Activated CD8-positive, alpha-beta T cell treated with anti-CD3 and anti-CD28 coated beads for 36 hours (primary cell): ENCODE measurements around the gene TTI1. TPM values are rescaled to one million over a fixed set of nuclear protein-coding genes. Genes with fewer than 3 reads are reported as not detected.
A peak's percentile ranks its signal among the peaks of the same experiment; 100 is the strongest.

Source experiments
- ATAC-seq: fragments of 200-7000 bp; cut with Tn5 transposase; one replicate; pipeline ENCODE4 v1.10.0; 2021; ENCODE audit warnings: mild to moderate bottlenecking, moderate library complexity
- CTCF ChIA-PET: fragments of 350-600 bp; sonication (Branson Sonifier 250); formaldehyde crosslinking; loops from one replicate; lab custom pipeline; 2021; ENCODE audit warnings: antibody characterized with exemption; lab: Charles Lee
- POLR2A ChIA-PET: fragments of 350-600 bp; sonication (Branson Sonifier 250); formaldehyde crosslinking; loops from one replicate; lab custom pipeline; 2021; ENCODE audit warnings: antibody characterized with exemption; lab: Charles Lee
- DNase-seq: peaks from one replicate; pipeline ENCODE4 v3.0.0-alpha.2; 2020
- H3K27ac Mint-ChIP-seq: one replicate; pipeline ENCODE4 v1.8.0; 2021; ENCODE audit warnings: mild to moderate bottlenecking, mixed read lengths
- H3K27me3 Mint-ChIP-seq: one replicate; pipeline ENCODE4 v1.8.0; 2021; ENCODE audit warnings: mixed read lengths
- H3K36me3 Mint-ChIP-seq: one replicate; pipeline ENCODE4 v1.8.0; 2021; ENCODE audit warnings: low read depth, mixed read lengths
- H3K4me1 Mint-ChIP-seq: one replicate; pipeline ENCODE4 v1.8.0; 2021; ENCODE audit warnings: low read depth, mixed read lengths
- H3K4me3 Mint-ChIP-seq: one replicate; pipeline ENCODE4 v1.8.0; 2021; ENCODE audit warnings: mild to moderate bottlenecking, moderate library complexity, mixed read lengths
- H3K9me3 Mint-ChIP-seq: one replicate; pipeline ENCODE4 v1.8.0; 2021; ENCODE audit warnings: mixed read lengths
- CTCF ChIP-seq: fragments of 200-600 bp; IDR thresholded peaks from one replicate; pipeline ENCODE4 v1.8.0; 2022; ENCODE audit warnings: antibody characterized with exemption, mild to moderate bottlenecking
- intact Hi-C: fragments of 100-400 bp; cut with micrococcal nuclease; formaldehyde crosslinking; loops from one replicate; pipeline ENCODE4 v1.10.0; 2022
- total RNA-seq, 2 experiments: library from RNA; stranded (reverse); gene quantifications; one replicate each; pipeline ENCODE4 v1.2.3, GENCODE V29; 2021

Gene TTI1
- total RNA-seq, 2 experiments from 2014 or later, result 34.1 to 39.7 TPM

- no peaks in the 10 kb centered on the region for H3K27me3 Mint-ChIP-seq
- ChIA-PET POLR2A (interaction anchor here (0.7 to 1.7 kb wide), 5 partner anchors 14 to 27 kb away, joined by 3 to 6 read pairs (median 5); partner anchors contain the start of genes RPRD1B and TTI1), CTCF (interaction anchor here (0.6 to 5.8 kb wide), 29 partner anchors 9 to 328 kb away, joined by 3 to 68 read pairs (median 4); partner anchors contain the start of genes RPRD1B and TTI1)
- H3K9me3 Mint-ChIP-seq, result no peaks in the 10 kb centered on the region
- peaks cover 29% of the 10 kb centered on the region for H3K4me1 Mint-ChIP-seq
- H3K36me3 Mint-ChIP-seq, result peaks cover 27% of the 10 kb centered on the region
- ATAC-seq, result peak; percentile 91
- peak; percentile 91 for DNase-seq
- intact Hi-C loops, result loop anchor here (5.0 kb wide), 2 partner anchors 110 to 165 kb away; partner anchors contain the start of gene TGM2
- peak overlapping the region; percentile 84 for H3K27ac Mint-ChIP-seq
- TF ChIP-seq CTCF, result peak; percentile 95
- H3K4me3 Mint-ChIP-seq, result no peak overlapping the region
These were observed 24.2 kb upstream of the TTI1 start for GRCh38 chr20:38057351-38057972.

- Mint-ChIP-seq H3K4me1 (peaks cover 38% of the 10 kb centered on the region), H3K27me3 (no peaks in the 10 kb centered on the region), H3K4me3 (no peak overlapping the region), H3K36me3 (peaks cover 32% of the 10 kb centered on the region), H3K9me3 (no peaks in the 10 kb centered on the region), H3K27ac (peak overlapping the region; percentile 19)
- ChIA-PET POLR2A (no interaction called here), CTCF (interaction anchor here (1.0 to 2.6 kb wide), 5 partner anchors 10 to 165 kb away, joined by 3 to 14 read pairs (median 5); no protein-coding TSS in a partner anchor)
- intact Hi-C loops, result loop anchor here (5.0 kb wide), 2 partner anchors 111 to 166 kb away; partner anchors contain the start of gene TGM2
- ATAC-seq (no peak), DNase-seq (no peak)
- no peak for TF ChIP-seq CTCF
These were observed 22.6 kb upstream of the TTI1 start for GRCh38 chr20:38055848-38056247.

GRCh38 chr20:38055294-38055693 is 22.0 kb upstream of the TTI1 start:
- TF ChIP-seq CTCF, result no peak
- ChIA-PET POLR2A (no interaction called here), CTCF (interaction anchor here (1.0 to 1.5 kb wide), 3 partner anchors 10 to 166 kb away, joined by 3 to 5 read pairs (median 4); no protein-coding TSS in a partner anchor)
- Mint-ChIP-seq H3K27me3 (no peaks in the 10 kb centered on the region), H3K9me3 (no peaks in the 10 kb centered on the region), H3K27ac (no peak overlapping the region), H3K4me1 (peaks cover 41% of the 10 kb centered on the region), H3K36me3 (peaks cover 30% of the 10 kb centered on the region), H3K4me3 (no peak overlapping the region)
- intact Hi-C loops, result loop anchor here (5.0 kb wide), 2 partner anchors 112 to 167 kb away; partner anchors contain the start of gene TGM2
- ATAC-seq (no peak), DNase-seq (no peak)

GRCh38 chr20:38054647-38055046 is 21.4 kb upstream of the TTI1 start:
- ATAC-seq, result no peak
- Mint-ChIP-seq H3K4me3 (no peak overlapping the region), H3K36me3 (peaks cover 29% of the 10 kb centered on the region), H3K27ac (no peak overlapping the region), H3K27me3 (no peaks in the 10 kb centered on the region), H3K9me3 (no peaks in the 10 kb centered on the region), H3K4me1 (peaks cover 47% of the 10 kb centered on the region)
- no peak for TF ChIP-seq CTCF
- no peak for DNase-seq
- POLR2A ChIA-PET, result interaction anchor here (2.3 kb wide), 1 partner anchor 21 kb away, joined by 13 read pairs; the partner anchor contains the start of genes RPRD1B and TTI1
- intact Hi-C loops, result loop anchor here (5.0 kb wide), 2 partner anchors 113 to 168 kb away; partner anchors contain the start of gene TGM2
- CTCF ChIA-PET, result interaction anchor here (1.0 to 2.2 kb wide), 3 partner anchors 9 to 165 kb away, joined by 3 to 13 read pairs (median 5); no protein-coding TSS in a partner anchor

- Mint-ChIP-seq H3K4me1 (peaks cover 50% of the 10 kb centered on the region), H3K9me3 (no peaks in the 10 kb centered on the region), H3K4me3 (no peak overlapping the region), H3K27ac (peak overlapping the region; percentile 32), H3K27me3 (no peaks in the 10 kb centered on the region), H3K36me3 (peaks cover 26% of the 10 kb centered on the region)
- POLR2A ChIA-PET, result interaction anchor here (0.5 to 2.3 kb wide), 5 partner anchors 9 to 22 kb away, joined by 3 to 13 read pairs (median 4); partner anchors contain the start of genes RPRD1B and TTI1
- intact Hi-C loops, result no loop called here
- DNase-seq, result no peak
- ATAC-seq, result no peak
- CTCF ChIA-PET, result interaction anchor here (1.0 to 4.3 kb wide), 5 partner anchors 10 to 167 kb away, joined by 3 to 22 read pairs (median 4); partner anchors contain the start of gene TTI1
- TF ChIP-seq CTCF, result no peak
These were observed 19.6 kb upstream of the TTI1 start for GRCh38 chr20:38052870-38053269.
